Measurements from ENCODE around the gene PIGA.

- TF ChIP-seq SIN3A (IDR thresholded peaks at IDR 0.05; ENCODE audit: borderline replicate concordance, insufficient read depth, low read length) (no peak), TAF1 (IDR thresholded peaks at IDR 0.05; ENCODE audit: borderline replicate concordance, insufficient read depth, low read length) (no peak), POLR2AphosphoS5 (IDR thresholded peaks at IDR 0.05; ENCODE audit: low read depth, low read length) (no peak)
- TF ChIP-seq, protein P1, sequence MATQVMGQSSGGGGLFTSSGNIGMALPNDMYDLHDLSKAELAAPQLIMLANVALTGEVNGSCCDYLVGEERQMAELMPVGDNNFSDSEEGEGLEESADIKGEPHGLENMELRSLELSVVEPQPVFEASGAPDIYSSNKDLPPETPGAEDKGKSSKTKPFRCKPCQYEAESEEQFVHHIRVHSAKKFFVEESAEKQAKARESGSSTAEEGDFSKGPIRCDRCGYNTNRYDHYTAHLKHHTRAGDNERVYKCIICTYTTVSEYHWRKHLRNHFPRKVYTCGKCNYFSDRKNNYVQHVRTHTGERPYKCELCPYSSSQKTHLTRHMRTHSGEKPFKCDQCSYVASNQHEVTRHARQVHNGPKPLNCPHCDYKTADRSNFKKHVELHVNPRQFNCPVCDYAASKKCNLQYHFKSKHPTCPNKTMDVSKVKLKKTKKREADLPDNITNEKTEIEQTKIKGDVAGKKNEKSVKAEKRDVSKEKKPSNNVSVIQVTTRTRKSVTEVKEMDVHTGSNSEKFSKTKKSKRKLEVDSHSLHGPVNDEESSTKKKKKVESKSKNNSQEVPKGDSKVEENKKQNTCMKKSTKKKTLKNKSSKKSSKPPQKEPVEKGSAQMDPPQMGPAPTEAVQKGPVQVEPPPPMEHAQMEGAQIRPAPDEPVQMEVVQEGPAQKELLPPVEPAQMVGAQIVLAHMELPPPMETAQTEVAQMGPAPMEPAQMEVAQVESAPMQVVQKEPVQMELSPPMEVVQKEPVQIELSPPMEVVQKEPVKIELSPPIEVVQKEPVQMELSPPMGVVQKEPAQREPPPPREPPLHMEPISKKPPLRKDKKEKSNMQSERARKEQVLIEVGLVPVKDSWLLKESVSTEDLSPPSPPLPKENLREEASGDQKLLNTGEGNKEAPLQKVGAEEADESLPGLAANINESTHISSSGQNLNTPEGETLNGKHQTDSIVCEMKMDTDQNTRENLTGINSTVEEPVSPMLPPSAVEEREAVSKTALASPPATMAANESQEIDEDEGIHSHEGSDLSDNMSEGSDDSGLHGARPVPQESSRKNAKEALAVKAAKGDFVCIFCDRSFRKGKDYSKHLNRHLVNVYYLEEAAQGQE (IDR thresholded peaks at IDR 0.05; ENCODE audit: insufficient read depth in 1 of 2, low read depth in 2 of 2, low read length in 2 of 2), result no peak
Observed at GRCh38 chrX:15322472-15322871, 12.9 kb downstream of the PIGA start.
